ENCODE measurements around the gene NCOA1. TPM values are rescaled to one million over a fixed set of nuclear protein-coding genes. Genes with fewer than 3 reads are reported as not detected.

Gene NCOA1
- total and polyA plus RNA-seq, 8 donors: 6.2 to 27.0 (median 17.3) TPM

DNA sequence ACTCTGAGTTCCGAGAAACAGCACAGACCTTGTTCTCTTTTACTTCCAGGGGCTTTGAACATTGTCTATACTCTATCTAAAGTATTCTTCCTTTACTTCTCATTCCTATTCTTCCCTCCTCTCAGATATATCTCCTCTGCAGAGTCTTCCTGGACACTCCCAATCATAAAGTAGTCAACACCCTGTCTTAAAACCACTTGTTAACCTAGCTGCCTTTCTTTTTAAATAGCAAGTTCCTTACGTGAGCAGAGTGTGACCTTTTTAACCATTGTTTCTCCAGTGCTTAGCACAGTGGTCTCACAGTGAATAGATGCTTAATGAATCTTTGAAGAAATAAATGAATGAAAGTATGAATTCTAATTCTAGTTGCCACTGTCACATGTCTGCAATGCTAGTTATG is 254.8 kb downstream of the NCOA1 start:
- TF ChIP-seq, protein P1, sequence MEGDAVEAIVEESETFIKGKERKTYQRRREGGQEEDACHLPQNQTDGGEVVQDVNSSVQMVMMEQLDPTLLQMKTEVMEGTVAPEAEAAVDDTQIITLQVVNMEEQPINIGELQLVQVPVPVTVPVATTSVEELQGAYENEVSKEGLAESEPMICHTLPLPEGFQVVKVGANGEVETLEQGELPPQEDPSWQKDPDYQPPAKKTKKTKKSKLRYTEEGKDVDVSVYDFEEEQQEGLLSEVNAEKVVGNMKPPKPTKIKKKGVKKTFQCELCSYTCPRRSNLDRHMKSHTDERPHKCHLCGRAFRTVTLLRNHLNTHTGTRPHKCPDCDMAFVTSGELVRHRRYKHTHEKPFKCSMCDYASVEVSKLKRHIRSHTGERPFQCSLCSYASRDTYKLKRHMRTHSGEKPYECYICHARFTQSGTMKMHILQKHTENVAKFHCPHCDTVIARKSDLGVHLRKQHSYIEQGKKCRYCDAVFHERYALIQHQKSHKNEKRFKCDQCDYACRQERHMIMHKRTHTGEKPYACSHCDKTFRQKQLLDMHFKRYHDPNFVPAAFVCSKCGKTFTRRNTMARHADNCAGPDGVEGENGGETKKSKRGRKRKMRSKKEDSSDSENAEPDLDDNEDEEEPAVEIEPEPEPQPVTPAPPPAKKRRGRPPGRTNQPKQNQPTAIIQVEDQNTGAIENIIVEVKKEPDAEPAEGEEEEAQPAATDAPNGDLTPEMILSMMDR (IDR thresholded peaks at IDR 0.05): no peak
- Histone ChIP-seq H3K36me3 (peaks cover 0 to 13% (median 0%) of the 10 kb centered on the region in 3 donors), H3K27me3 (peaks cover 0 to 2% (median 0%) of the 10 kb centered on the region in 4 donors), H3K9me3 (no peaks in the 10 kb centered on the region), H3K4me1 (no peaks in the 10 kb centered on the region), H3K27ac (no peak overlapping the region), H3K4me3 (no peak overlapping the region)
- FAIRE-seq (no peak), ATAC-seq (no peak), DNase-seq (no peak)
- WGBS, 2 donors: 84 to 88% methylated on average over 2 of the region's 2 CpGs
- intact Hi-C loops (cut with DNase I): no loop called here

DNA sequence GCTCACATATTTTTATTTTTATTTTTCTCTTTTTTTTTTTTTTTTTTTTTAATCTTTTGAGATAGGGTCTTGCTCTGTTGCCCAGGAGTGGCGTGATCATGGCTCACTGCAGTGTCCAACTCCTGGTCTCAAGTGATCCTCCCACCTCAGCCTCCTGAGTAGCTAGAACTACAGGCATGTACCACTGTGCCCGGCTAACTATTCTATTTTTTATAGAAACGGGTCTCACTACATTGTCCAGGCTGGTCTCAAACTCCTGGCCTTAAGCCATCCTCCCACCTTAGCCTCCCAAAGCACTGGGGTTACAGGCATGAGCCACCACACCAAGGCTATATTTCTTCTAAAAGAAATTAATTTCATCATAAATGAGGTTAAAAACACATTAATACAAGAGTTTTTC is 256.2 kb downstream of the NCOA1 start:
- intact Hi-C loops (cut with DNase I): no loop called here
- ATAC-seq (no peak), DNase-seq (no peak), FAIRE-seq (no peak)
- Histone ChIP-seq H3K36me3 (peaks cover 0 to 11% (median 0%) of the 10 kb centered on the region in 3 donors), H3K9me3 (no peaks in the 10 kb centered on the region), H3K27me3 (peaks cover 0 to 2% (median 0%) of the 10 kb centered on the region in 4 donors), H3K4me3 (no peak overlapping the region), H3K27ac (no peak overlapping the region), H3K4me1 (no peaks in the 10 kb centered on the region)
- TF ChIP-seq, protein P1 (IDR thresholded peaks at IDR 0.05): no peak
- WGBS, 2 donors: 94 to 98% methylated on average over 3 of the region's 3 CpGs

DNA sequence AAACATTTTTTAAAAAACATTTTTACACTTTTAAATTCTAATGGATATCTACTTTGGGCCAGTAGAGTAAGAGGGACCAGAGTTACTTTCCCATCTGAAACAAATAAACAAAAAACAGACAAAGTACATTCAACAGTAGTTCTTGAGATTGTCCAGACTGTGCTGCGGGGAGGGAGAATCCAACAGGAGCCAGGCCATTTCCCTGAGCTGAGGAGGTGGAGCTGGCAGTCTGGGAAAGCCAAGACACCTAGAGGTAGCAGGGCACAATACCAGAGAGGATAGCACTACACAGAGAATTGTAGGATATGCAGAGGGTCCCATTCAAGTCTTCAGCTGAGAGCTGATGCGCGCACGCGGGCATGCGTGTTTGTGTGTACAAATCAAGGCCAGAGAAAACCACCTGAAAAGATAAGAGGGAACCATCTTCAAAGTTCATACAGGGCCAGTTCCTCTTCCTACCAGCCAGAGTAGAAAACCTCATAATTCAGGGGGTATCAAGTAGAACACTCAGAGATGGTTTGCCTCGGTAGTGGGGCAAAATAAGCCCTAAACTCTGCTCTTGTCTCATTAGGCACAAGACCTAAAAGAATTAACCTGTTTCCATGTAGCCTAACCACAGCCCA is 258.1 kb downstream of the NCOA1 start:
- TF ChIP-seq, protein P1 (IDR thresholded peaks at IDR 0.05): no peak
- no peak overlapping the region for H3K27ac ChIP-seq
- no peak for ATAC-seq
- H3K4me1 ChIP-seq: no peaks in the 10 kb centered on the region
- peaks cover 0 to 2% (median 0%) of the 10 kb centered on the region in 4 donors for H3K27me3 ChIP-seq
- WGBS, 2 donors: 94 to 95% methylated on average over 7 of the region's 7 CpGs
- H3K4me3 ChIP-seq: no peak overlapping the region
- FAIRE-seq: no peak
- DNase-seq: no peak
- H3K9me3 ChIP-seq: no peaks in the 10 kb centered on the region
- intact Hi-C loops (cut with DNase I): no loop called here
- peaks cover 0 to 20% (median 15%) of the 10 kb centered on the region in 3 donors for H3K36me3 ChIP-seq

DNA sequence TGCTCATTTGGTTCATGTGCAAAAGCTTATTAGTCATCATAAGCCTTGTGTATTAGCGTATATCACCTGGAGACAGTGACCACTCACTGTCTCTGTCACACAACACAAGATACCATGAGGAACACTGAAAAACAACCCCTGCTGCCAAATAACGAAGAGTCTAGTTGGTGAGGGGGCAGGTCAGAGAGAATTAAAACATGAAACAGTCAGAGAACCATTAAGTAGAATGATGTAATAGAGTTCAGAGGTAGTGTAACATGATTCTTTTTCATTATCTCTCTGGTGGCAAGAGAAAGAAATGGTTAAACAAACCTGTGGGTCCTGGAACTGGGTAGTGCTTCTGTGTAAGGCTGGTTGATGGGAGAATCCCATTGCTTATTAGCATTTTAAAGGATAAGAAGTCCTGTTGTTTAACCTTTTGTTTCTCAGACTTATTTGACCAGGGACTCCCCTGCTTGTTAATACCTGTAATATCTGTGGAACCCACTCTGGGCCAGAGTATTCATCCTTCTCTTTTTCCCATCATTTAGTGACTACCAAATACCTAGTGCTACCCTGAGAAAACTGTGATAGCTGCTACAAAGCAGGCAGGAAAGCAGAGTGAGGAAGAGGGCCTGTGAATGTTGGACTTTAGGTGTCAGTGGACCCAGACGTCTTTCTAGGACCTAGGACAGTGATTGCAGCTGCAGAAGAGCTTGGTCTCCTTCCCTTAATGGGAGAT is 264.1 kb downstream of the NCOA1 start:
- Histone ChIP-seq H3K36me3 (peaks cover 0 to 49% (median 21%) of the 10 kb centered on the region in 3 donors), H3K9me3 (no peaks in the 10 kb centered on the region), H3K27ac (no peak overlapping the region), H3K4me1 (no peaks in the 10 kb centered on the region), H3K27me3 (peaks cover 0 to 1% (median 0%) of the 10 kb centered on the region in 4 donors), H3K4me3 (no peak overlapping the region)
- intact Hi-C loops (cut with DNase I): no loop called here
- ATAC-seq (no peak), DNase-seq (no peak), FAIRE-seq (no peak)
- 88 to 90% methylated on average over 3 of the region's 3 CpGs for WGBS, 2 donors
- TF ChIP-seq, protein P1 (IDR thresholded peaks at IDR 0.05): no peak

DNA sequence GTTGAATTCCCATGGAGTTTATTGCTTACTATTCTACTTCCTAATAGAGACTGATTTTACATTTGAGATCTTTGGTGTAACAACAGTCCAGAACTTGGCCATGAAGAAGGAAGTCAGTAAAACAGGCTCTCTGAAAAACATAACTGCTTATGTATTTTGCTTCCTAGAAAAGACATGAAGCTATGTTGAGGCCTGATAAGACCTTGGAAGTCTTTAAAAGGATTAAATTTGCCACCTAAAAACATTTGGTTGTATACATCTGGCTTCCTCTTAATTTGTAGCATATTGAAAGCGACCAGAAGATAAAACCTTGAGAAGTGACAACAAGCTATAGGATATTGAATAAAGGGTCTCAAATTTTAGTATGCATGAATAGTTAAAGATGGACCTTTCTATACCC is 265.7 kb downstream of the NCOA1 start:
- WGBS, 2 donors: 95 to 96% methylated on average over 1 of the region's 1 CpG
- intact Hi-C loops (cut with DNase I): no loop called here
- H3K27ac ChIP-seq: no peak overlapping the region
- H3K4me3 ChIP-seq: no peak overlapping the region
- ATAC-seq (no peak), FAIRE-seq (no peak), DNase-seq (no peak)
- no peaks in the 10 kb centered on the region for H3K9me3 ChIP-seq
- no peaks in the 10 kb centered on the region for H3K27me3 ChIP-seq
- TF ChIP-seq, protein P1 (IDR thresholded peaks at IDR 0.05): no peak
- no peaks in the 10 kb centered on the region for H3K4me1 ChIP-seq
- H3K36me3 ChIP-seq: peaks cover 0 to 54% (median 21%) of the 10 kb centered on the region in 3 donors

Data from pancreas (tissue), 10 donors.